IPS DF 19.7 (cell line): ENCODE measurements around the gene SYT1.

ENCODE experiments used
- DNase-seq: peaks from one replicate; pipeline ENCODE4 v3.0.0-alpha.2; 2013; ENCODE audit warnings: low read depth, low spot score

Gene SYT1

GRCh38 chr12:79344855-79345847, 480.6 kb downstream of the SYT1 start:
- peak; percentile 38 for DNase-seq

- no peak for DNase-seq
Measured at GRCh38 chr12:79347866-79348265, 483.3 kb downstream of the SYT1 start.

GRCh38 chr12:79351251-79351650, 486.7 kb downstream of the SYT1 start:
- DNase-seq: no peak

GRCh38 chr12:79356216-79356615, 491.6 kb downstream of the SYT1 start:
- no peak for DNase-seq

GRCh38 chr12:79357048-79357447, 492.5 kb downstream of the SYT1 start:
- DNase-seq: no peak

GRCh38 chr12:79358716-79359300, 494.2 kb downstream of the SYT1 start:
- DNase-seq: no peak

GRCh38 chr12:79360286-79360685, 495.7 kb downstream of the SYT1 start:
- DNase-seq: no peak

- DNase-seq: no peak
Measured at GRCh38 chr12:79360936-79361335, 496.4 kb downstream of the SYT1 start.

- no peak for DNase-seq
Measured at GRCh38 chr12:79364197-79364596, 499.6 kb downstream of the SYT1 start.

GRCh38 chr12:79366374-79366773, 501.8 kb downstream of the SYT1 start:
- DNase-seq: no peak

GRCh38 chr12:79367032-79367589, 502.5 kb downstream of the SYT1 start:
- DNase-seq: no peak

- no peak for DNase-seq
Measured at GRCh38 chr12:79370021-79370420, 505.4 kb downstream of the SYT1 start.

- DNase-seq: no peak
Measured at GRCh38 chr12:79371226-79371625, 506.7 kb downstream of the SYT1 start.

- no peak for DNase-seq
Measured at GRCh38 chr12:79373896-79374499, 509.4 kb downstream of the SYT1 start.

GRCh38 chr12:79374545-79374944, 510.0 kb downstream of the SYT1 start:
- DNase-seq: no peak

GRCh38 chr12:79375050-79375449, 510.5 kb downstream of the SYT1 start:
- DNase-seq: no peak

- no peak for DNase-seq
Measured at GRCh38 chr12:79378496-79378895, 513.9 kb downstream of the SYT1 start.

GRCh38 chr12:79380402-79380801, 515.8 kb downstream of the SYT1 start:
- DNase-seq: no peak

- DNase-seq: no peak
Measured at GRCh38 chr12:79381248-79382208, 517.0 kb downstream of the SYT1 start.

GRCh38 chr12:79384551-79384950, 520.0 kb downstream of the SYT1 start:
- DNase-seq: no peak

- no peak for DNase-seq
Measured at GRCh38 chr12:79388011-79388410, 523.4 kb downstream of the SYT1 start.
